DND-41 (cell line): ENCODE data around the gene PDIA4.

Experiments used
- ATAC-seq: fragments of 200-7000 bp; cut with Tn5 transposase; 3 replicates; pipeline ENCODE4 v1.9.1; 2021; ENCODE audit warnings: low read depth; ENCODE audit not compliant: insufficient read depth
- DNase-seq: peaks from one replicate; pipeline ENCODE4 v3.0.0-alpha.2; 2020
- H2AFZ ChIP-seq: 2 replicates; pipeline ENCODE4 v1.6.0; 2012; ENCODE audit warnings: low read depth, low read length
- H3K27ac ChIP-seq: 2 replicates; pipeline ENCODE4 v1.5.1; 2012; ENCODE audit warnings: low read length, inconsistent platforms
- H3K27me3 ChIP-seq: fragments of 200-600 bp; sonication (generic); 2 replicates; pipeline ENCODE4 v1.6.0; 2012; ENCODE audit warnings: low read length, mild to moderate bottlenecking, inconsistent platforms; ENCODE audit not compliant: insufficient read depth, poor library complexity
- H3K36me3 ChIP-seq: 2 replicates; pipeline ENCODE4 v1.5.1; 2012; ENCODE audit warnings: low read length, inconsistent platforms; ENCODE audit not compliant: insufficient read depth
- H3K4me1 ChIP-seq: 2 replicates; pipeline ENCODE4 v1.5.1; 2012; ENCODE audit warnings: mild to moderate bottlenecking, low read length; ENCODE audit not compliant: insufficient read depth
- H3K4me2 ChIP-seq: 2 replicates; pipeline ENCODE4 v1.6.0; 2012; ENCODE audit warnings: mild to moderate bottlenecking, moderate library complexity, low read length, inconsistent platforms; ENCODE audit not compliant: insufficient read depth
- H3K4me3 ChIP-seq, 2 experiments: fragments of 200-600 bp in 1 of 2; shearing (Covaris generic) in 1 of 2; 2 replicates each; pipeline ENCODE4 v1.5.1; 2012 to 2016; ENCODE audit warnings: inconsistent platforms in 2 of 2, low read length in 2 of 2, mild to moderate bottlenecking in 2 of 2, low read depth in 1 of 2, moderate library complexity in 1 of 2
- H3K79me2 ChIP-seq: 2 replicates; pipeline ENCODE4 v1.6.0; 2012; ENCODE audit warnings: low read length, inconsistent platforms; ENCODE audit not compliant: insufficient read depth
- H3K9ac ChIP-seq: 2 replicates; pipeline ENCODE4 v1.6.0; 2012; ENCODE audit warnings: low read depth, mild to moderate bottlenecking, inconsistent platforms, low read length, moderate library complexity
- H3K9me3 ChIP-seq: 2 replicates; pipeline ENCODE4 v1.5.1; 2012; ENCODE audit warnings: low read length, moderate library complexity, mild to moderate bottlenecking, inconsistent platforms; ENCODE audit not compliant: insufficient read depth, severe bottlenecking
- H4K20me1 ChIP-seq: 2 replicates; pipeline ENCODE4 v1.6.0; 2012; ENCODE audit warnings: low read length; ENCODE audit not compliant: insufficient read depth
- CTCF ChIP-seq: IDR thresholded peaks from 2 replicates; pipeline ENCODE4 v1.5.1; 2012; ENCODE audit warnings: borderline replicate concordance, low read length, moderate library complexity, mild to moderate bottlenecking; ENCODE audit not compliant: poor library complexity, severe bottlenecking; ENCODE audit errors: extremely low read depth
- EZH2 ChIP-seq: IDR thresholded peaks from 3 replicates; pipeline ENCODE4 v1.6.1; 2012; ENCODE audit warnings: borderline replicate concordance, low read depth, mild to moderate bottlenecking, moderate library complexity, low read length, inconsistent platforms; ENCODE audit not compliant: severe bottlenecking

PDIA4 gene

GRCh38 chr7:149053384-149053783 is 25.1 kb upstream of the PDIA4 start:
- Histone ChIP-seq H3K4me2 (no peak overlapping the region), H3K27ac (no peak overlapping the region)
- ATAC-seq, result no peak

GRCh38 chr7:149050941-149051340 is 22.6 kb upstream of the PDIA4 start:
- H3K27me3 ChIP-seq, result no peaks in the 10 kb centered on the region
- no peaks in the 10 kb centered on the region for H4K20me1 ChIP-seq
- no peaks in the 10 kb centered on the region for H3K36me3 ChIP-seq
- H3K9ac ChIP-seq, result no peak overlapping the region
- no peak overlapping the region for H3K4me2 ChIP-seq
- no peak for DNase-seq
- H3K9me3 ChIP-seq, result no peaks in the 10 kb centered on the region
- H2AFZ ChIP-seq, result no peak overlapping the region
- H3K79me2 ChIP-seq, result no peaks in the 10 kb centered on the region
- no peak overlapping the region for H3K27ac ChIP-seq
- H3K4me1 ChIP-seq, result no peaks in the 10 kb centered on the region
- ATAC-seq, result no peak
- H3K4me3 ChIP-seq, result no peak overlapping the region
- TF ChIP-seq CTCF, result no peak
- no peak for TF ChIP-seq EZH2

More at GRCh38 chr7:149053384-149053783, 25.1 kb upstream of the PDIA4 start:
- Histone ChIP-seq H2AFZ (no peak overlapping the region), H3K79me2 (no peaks in the 10 kb centered on the region), H3K36me3 (no peaks in the 10 kb centered on the region), H4K20me1 (no peaks in the 10 kb centered on the region), H3K9ac (no peak overlapping the region), H3K4me3 (no peak overlapping the region), H3K9me3 (no peaks in the 10 kb centered on the region), H3K4me1 (no peaks in the 10 kb centered on the region), H3K27me3 (no peaks in the 10 kb centered on the region)
- TF ChIP-seq EZH2, result no peak
- DNase-seq, result no peak

- Histone ChIP-seq H3K9ac (no peak overlapping the region), H3K9me3 (no peaks in the 10 kb centered on the region), H3K4me2 (no peak overlapping the region), H3K27me3 (no peaks in the 10 kb centered on the region), H3K27ac (no peak overlapping the region), H4K20me1 (no peaks in the 10 kb centered on the region), H3K4me1 (no peaks in the 10 kb centered on the region), H3K4me3 (no peak overlapping the region), H3K79me2 (no peaks in the 10 kb centered on the region), H3K36me3 (no peaks in the 10 kb centered on the region), H2AFZ (no peak overlapping the region)
- DNase-seq (no peak), ATAC-seq (no peak)
- no peak for TF ChIP-seq CTCF
- no peak for TF ChIP-seq EZH2
These were observed 20.5 kb upstream of the PDIA4 start for GRCh38 chr7:149048805-149049204.

GRCh38 chr7:149046416-149046815 is 18.1 kb upstream of the PDIA4 start:
- Histone ChIP-seq H3K4me1 (no peaks in the 10 kb centered on the region), H3K4me2 (no peak overlapping the region), H3K4me3 (no peak overlapping the region), H3K9ac (no peak overlapping the region), H3K36me3 (no peaks in the 10 kb centered on the region), H3K27ac (no peak overlapping the region), H4K20me1 (no peaks in the 10 kb centered on the region), H2AFZ (no peak overlapping the region; the same call in 1 of the 2 replicates), H3K79me2 (no peaks in the 10 kb centered on the region), H3K9me3 (no peaks in the 10 kb centered on the region), H3K27me3 (no peaks in the 10 kb centered on the region)
- DNase-seq (no peak), ATAC-seq (no peak)
- TF ChIP-seq EZH2, result no peak
- no peak for TF ChIP-seq CTCF
